Naive thymus-derived CD4-positive, alpha-beta T cell (primary cell): ENCODE measurements around the gene CBL. TPM values are rescaled to one million over a fixed set of nuclear protein-coding genes. Genes with fewer than 3 reads are reported as not detected.
A peak's percentile ranks its signal among the peaks of the same experiment; 100 is the strongest.
"Not testable (repeated sequence)": the region's sequence is repeated elsewhere in the genome, so short reads cannot be mapped to it uniquely, and the experiment has no call there.

Source experiments
- ATAC-seq: fragments of 150-1000 bp; cut with Tn5 transposase; 2 replicates; pipeline ENCODE4 v1.10.0; 2021; ENCODE audit warnings: mild to moderate bottlenecking, moderate library complexity
- CTCF ChIA-PET: fragments of 350-600 bp; sonication (Branson Sonifier 250); formaldehyde crosslinking; loops from one replicate; lab custom pipeline; 2021; ENCODE audit warnings: antibody characterized with exemption; lab: Charles Lee
- POLR2A ChIA-PET: fragments of 350-600 bp; sonication (Branson Sonifier 250); formaldehyde crosslinking; loops from one replicate; lab custom pipeline; 2021; ENCODE audit warnings: antibody characterized with exemption, inconsistent platforms; lab: Charles Lee
- DNase-seq, 9 donors: peaks; one replicate each; pipeline versions ENCODE4 v3.0.0 to v3.0.0-alpha.2; 2020 to 2022; ENCODE audit warnings: mixed read lengths in 1 of 9
- H3K27ac ChIP-seq: one replicate; pipeline ENCODE4 v1.7.0; 2013; ENCODE audit warnings: mild to moderate bottlenecking, low read depth, low read length, moderate library complexity
- H3K27me3 ChIP-seq, 2 donors: one replicate each; pipeline ENCODE4 v1.7.0; 2013; ENCODE audit warnings: low read length in 2 of 2, mild to moderate bottlenecking in 2 of 2, moderate library complexity in 2 of 2; ENCODE audit not compliant: control insufficient read depth in 2 of 2, insufficient read depth in 2 of 2
- H3K36me3 ChIP-seq, 3 experiments: 1 replicate in 2 of 3; 2 replicates in 1 of 3; pipeline ENCODE4 v1.7.0; 2013; ENCODE audit warnings: low read length in 3 of 3, mild to moderate bottlenecking in 3 of 3, moderate library complexity in 1 of 3; ENCODE audit not compliant: insufficient read depth in 3 of 3, control insufficient read depth in 2 of 3
- H3K4me1 ChIP-seq, 2 donors: one replicate each; pipeline ENCODE4 v1.7.0; 2013; ENCODE audit warnings: low read length in 2 of 2, mild to moderate bottlenecking in 2 of 2, moderate library complexity in 1 of 2; ENCODE audit not compliant: control insufficient read depth in 2 of 2, insufficient read depth in 2 of 2
- H3K4me3 ChIP-seq: 2 replicates; pipeline ENCODE4 v1.7.0; 2013; ENCODE audit warnings: mild to moderate bottlenecking, low read length
- H3K9me3 ChIP-seq, 3 experiments: 1 replicate in 2 of 3; 2 replicates in 1 of 3; pipeline ENCODE4 v1.7.0; 2013; ENCODE audit warnings: low read length in 3 of 3; ENCODE audit not compliant: control insufficient read depth in 2 of 3
- H3K27ac Mint-ChIP-seq, 9 donors: one replicate each; pipeline ENCODE4 v1.8.0; 2020 to 2022; ENCODE audit warnings: mixed read lengths in 9 of 9, mild to moderate bottlenecking in 8 of 9, moderate library complexity in 5 of 9, inconsistent platforms in 2 of 9
- H3K27me3 Mint-ChIP-seq, 5 donors: one replicate each; pipeline ENCODE4 v1.8.0; 2021 to 2022; ENCODE audit warnings: mixed read lengths in 5 of 5, mild to moderate bottlenecking in 1 of 5
- H3K36me3 Mint-ChIP-seq, 5 donors: one replicate each; pipeline ENCODE4 v1.8.0; 2020 to 2022; ENCODE audit warnings: mixed read lengths in 5 of 5, mild to moderate bottlenecking in 3 of 5, inconsistent platforms in 1 of 5
- H3K4me1 Mint-ChIP-seq, 7 donors: one replicate each; pipeline ENCODE4 v1.8.0; 2020 to 2022; ENCODE audit warnings: mixed read lengths in 7 of 7, mild to moderate bottlenecking in 3 of 7, inconsistent platforms in 1 of 7
- H3K4me3 Mint-ChIP-seq, 10 donors: one replicate each; pipeline ENCODE4 v1.8.0; 2020 to 2022; ENCODE audit warnings: mild to moderate bottlenecking in 10 of 10, mixed read lengths in 10 of 10, moderate library complexity in 6 of 10, inconsistent platforms in 2 of 10
- H3K9me3 Mint-ChIP-seq, 11 donors: one replicate each; pipeline ENCODE4 v1.8.0; 2020 to 2022; ENCODE audit warnings: mixed read lengths in 11 of 11, mild to moderate bottlenecking in 4 of 11, inconsistent platforms in 1 of 11, moderate library complexity in 1 of 11
- intact Hi-C, 2 donors: fragments of 100-400 bp; cut with micrococcal nuclease; formaldehyde crosslinking; loops; one replicate each; pipeline ENCODE4 v1.15.1; 2023
- polyA plus RNA-seq, 2 donors: library from polyadenylated mRNA; unstranded; fragments of 300-500 nt; fragmentation: Illumina TruSeq; gene quantifications; one replicate each; pipeline ENCODE4 v1.2.3, GENCODE V29; 2021
- total RNA-seq, 6 experiments: library from RNA in 5 of 6; stranded (reverse) in 5 of 6; gene quantifications; 1 replicate in 5 of 6; 2 replicates in 1 of 6; pipeline ENCODE4 v1.2.3 and lab custom pipeline; 2021 to 2026

The CBL gene
- total and polyA plus RNA-seq, 7 experiments from 2014 or later: 17.5 to 51.8 (median 39.8) TPM

DNA sequence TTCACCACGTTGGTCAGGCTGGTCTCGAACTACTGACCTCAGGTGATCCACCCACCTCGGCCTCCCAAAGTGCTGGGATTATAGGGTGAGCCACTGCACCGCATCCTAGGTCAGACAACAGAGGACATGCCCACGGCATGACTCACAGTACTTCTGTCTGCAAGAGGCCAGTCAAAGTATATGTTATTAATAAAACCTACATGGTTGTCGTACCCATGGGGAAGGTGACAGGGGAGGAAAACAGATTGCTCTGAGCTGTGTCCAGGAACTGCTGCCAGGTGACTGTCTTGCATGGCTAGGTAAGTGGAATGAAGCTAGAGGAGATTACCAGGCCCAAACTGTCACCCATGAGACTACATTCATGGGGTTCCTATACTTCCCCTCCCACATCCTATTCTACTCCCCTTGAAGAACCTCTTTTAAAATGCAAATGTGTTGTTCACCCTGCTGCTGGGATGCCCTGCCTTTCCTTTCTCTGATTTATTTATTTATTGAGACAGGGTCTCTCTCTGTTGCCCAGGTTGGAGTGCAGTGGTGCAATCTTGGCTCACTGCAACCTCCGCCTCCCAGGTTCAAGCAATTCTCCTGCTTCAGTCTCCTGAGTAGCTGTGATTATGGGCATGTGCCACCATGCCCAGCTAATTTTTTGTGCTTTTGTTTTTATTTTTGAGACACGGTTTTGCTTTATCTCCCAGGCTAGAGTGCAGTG is 39.6 kb upstream of the CBL start:
- no peaks in the 10 kb centered on the region for H3K27me3 ChIP-seq
- peaks cover 0 to 4% of the 10 kb centered on the region in 2 donors for H3K4me1 ChIP-seq
- CTCF ChIA-PET: interaction anchor here (0.7 to 1.5 kb wide), 5 partner anchors 30 to 159 kb away, joined by 3 to 6 read pairs (median 4); no protein-coding TSS in a partner anchor
- DNase-seq (no peak), ATAC-seq (no peak)
- H3K27ac Mint-ChIP-seq: no peak overlapping the region
- intact Hi-C loops: loop anchor here in 1 of 2 donors (5.0 kb wide), 2 partner anchors 59 to 149 kb away; partner anchors contain the start of genes C2CD2L, RPS25 and TRAPPC4
- H3K4me3 Mint-ChIP-seq: no peak overlapping the region
- no peaks in the 10 kb centered on the region for H3K36me3 Mint-ChIP-seq
- POLR2A ChIA-PET: interaction anchor here (0.6 to 0.7 kb wide), 2 partner anchors 46 to 151 kb away, joined by 4 read pairs; no protein-coding TSS in a partner anchor
- H3K36me3 ChIP-seq: peaks cover 0 to 5% (median 0%) of the 10 kb centered on the region in 3 experiments
- peaks cover 4 to 20% (median 11%) of the 10 kb centered on the region in 7 donors for H3K4me1 Mint-ChIP-seq
- no peak overlapping the region for H3K27ac ChIP-seq
- H3K27me3 Mint-ChIP-seq: peaks cover 0 to 4% (median 0%) of the 10 kb centered on the region in 5 donors
- H3K9me3 ChIP-seq: no peaks in the 10 kb centered on the region
- no peaks in the 10 kb centered on the region for H3K9me3 Mint-ChIP-seq
- H3K4me3 ChIP-seq: no peak overlapping the region

- not testable (repeated sequence) for H3K27me3 ChIP-seq, H3K9me3 ChIP-seq, H3K36me3 Mint-ChIP-seq, ATAC-seq, H3K9me3 Mint-ChIP-seq, H3K36me3 ChIP-seq, H3K4me1 ChIP-seq, H3K27ac ChIP-seq, H3K4me3 ChIP-seq, DNase-seq, H3K27ac Mint-ChIP-seq, H3K27me3 Mint-ChIP-seq
- Mint-ChIP-seq H3K4me3 (peak overlapping the region in 2 of 10 donors; percentile 21 to 34), H3K4me1 (peaks cover 4 to 20% (median 11%) of the 10 kb centered on the region in 7 donors)
- intact Hi-C loops: loop anchor here in 1 of 2 donors (5.0 kb wide), 2 partner anchors 60 to 150 kb away; partner anchors contain the start of genes C2CD2L, RPS25 and TRAPPC4
- ChIA-PET CTCF (interaction anchor here (0.7 to 1.2 kb wide), 5 partner anchors 85 to 159 kb away, joined by 3 to 5 read pairs (median 4); no protein-coding TSS in a partner anchor), POLR2A (interaction anchor here (0.6 to 0.7 kb wide), 2 partner anchors 46 to 151 kb away, joined by 4 read pairs; no protein-coding TSS in a partner anchor)
Measured at GRCh38 chr11:119167077-119167458, 39.1 kb upstream of the CBL start.

DNA sequence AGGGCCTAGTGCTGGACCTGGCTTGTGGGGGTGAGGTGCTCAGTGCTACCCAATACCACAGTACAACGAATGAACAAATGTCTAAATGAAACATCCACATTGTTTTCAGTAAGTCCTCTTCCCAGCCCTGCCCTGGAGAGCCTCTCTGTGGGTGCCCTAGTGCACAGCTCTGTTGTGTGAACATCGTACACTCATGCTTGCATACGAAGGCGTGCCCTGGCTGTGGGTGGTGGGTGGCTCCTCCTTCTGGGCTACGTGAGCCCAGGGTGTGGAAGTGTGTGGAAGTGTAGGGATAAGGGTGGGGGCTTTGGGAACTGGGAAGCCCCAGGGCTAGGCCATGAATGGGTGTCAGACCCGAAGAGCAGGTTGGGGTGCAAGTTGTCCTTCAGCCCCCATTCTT is 38.2 kb upstream of the CBL start:
- POLR2A ChIA-PET: no interaction called here

GRCh38 chr11:119168471-119169281 is 37.5 kb upstream of the CBL start, which contains the start of gene NLRX1:
NLRX1 (plus strand) TSS chr11:119168725; CDS start chr11:119171404, 2,679 bp downstream.
- Mint-ChIP-seq H3K27ac (peak within 1 kb of the TSS; percentile 64 to 95 (median 87)), H3K9me3 (no peaks in the 10 kb centered on the region), H3K4me3 (peak within 1 kb of the TSS; percentile 86 to 94 (median 90)), H3K4me1 (peaks cover 4 to 25% (median 11%) of the 10 kb centered on the region in 7 donors), H3K36me3 (no peaks in the 10 kb centered on the region), H3K27me3 (no peaks in the 10 kb centered on the region)
- peak within 1 kb of the TSS; percentile 75 for H3K4me3 ChIP-seq
- H3K27me3 ChIP-seq: no peaks in the 10 kb centered on the region
- peak within 1 kb of the TSS; percentile 73 for H3K27ac ChIP-seq
- peaks cover 0 to 4% of the 10 kb centered on the region in 2 donors for H3K4me1 ChIP-seq
- CTCF ChIA-PET: interaction anchor here (0.7 to 1.5 kb wide), 11 partner anchors 9 to 155 kb away, joined by 3 to 11 read pairs (median 4); partner anchors contain the start of genes DPAGT1 and VPS11
- H3K9me3 ChIP-seq: no peaks in the 10 kb centered on the region
- H3K36me3 ChIP-seq: peaks cover 0 to 8% (median 0%) of the 10 kb centered on the region in 3 experiments
- intact Hi-C loops: loop anchor here (1.0 to 5.0 kb wide), 12 partner anchors 20 to 155 kb away; partner anchors contain the start of genes C2CD2L (in 2 of the 2), ABCG4 (in 1 of the 2), CBL (in 1 of the 2) and HINFP (in 1 of the 2)
- peak; percentile 67 to 85 (median 82) for DNase-seq
- POLR2A ChIA-PET: interaction anchor here (0.5 to 1.5 kb wide), 11 partner anchors 9 to 116 kb away, joined by 3 to 8 read pairs (median 5); partner anchors contain the start of genes ABCG4, C2CD2L, DPAGT1 and VPS11
- ATAC-seq: peak; percentile 98

More for the DNA sequence above, 38.2 kb upstream of the CBL start:
- Mint-ChIP-seq H3K36me3 (no peaks in the 10 kb centered on the region), H3K27me3 (no peaks in the 10 kb centered on the region), H3K9me3 (no peaks in the 10 kb centered on the region), H3K27ac (peak overlapping the region in 7 of 9 donors; percentile 41 to 90 (median 69)), H3K4me1 (peaks cover 4 to 25% (median 11%) of the 10 kb centered on the region in 7 donors), H3K4me3 (peak overlapping the region; percentile 45 to 92 (median 78))
- Histone ChIP-seq H3K9me3 (no peaks in the 10 kb centered on the region), H3K27ac (no peak overlapping the region), H3K4me3 (no peak overlapping the region), H3K36me3 (peaks cover 0 to 5% (median 0%) of the 10 kb centered on the region in 3 experiments), H3K4me1 (peaks cover 0 to 4% of the 10 kb centered on the region in 2 donors), H3K27me3 (no peaks in the 10 kb centered on the region)
- CTCF ChIA-PET: interaction anchor here (0.9 to 1.2 kb wide), 2 partner anchors 155 to 158 kb away, joined by 3 to 5 read pairs; no protein-coding TSS in a partner anchor
- DNase-seq: no peak
- intact Hi-C loops: loop anchor here (1.0 to 5.0 kb wide), 11 partner anchors 19 to 155 kb away; partner anchors contain the start of genes C2CD2L (in 2 of the 2), ABCG4 (in 1 of the 2), CBL (in 1 of the 2) and RPS25 (in 1 of the 2)
- ATAC-seq: no peak

- Mint-ChIP-seq H3K27me3 (no peaks in the 10 kb centered on the region), H3K36me3 (peaks cover 0 to 5% (median 0%) of the 10 kb centered on the region in 5 donors), H3K9me3 (no peaks in the 10 kb centered on the region), H3K27ac (peak overlapping the region; percentile 62 to 95 (median 81)), H3K4me1 (peaks cover 4 to 25% (median 11%) of the 10 kb centered on the region in 7 donors), H3K4me3 (peak overlapping the region; percentile 86 to 94 (median 90))
- ATAC-seq (peak; percentile 26), DNase-seq (peak in 7 of 9 donors; percentile 12 to 51 (median 21))
- POLR2A ChIA-PET: interaction anchor here (0.5 to 1.5 kb wide), 12 partner anchors 8 to 115 kb away, joined by 3 to 8 read pairs (median 5); partner anchors contain the start of genes ABCG4, C2CD2L, DPAGT1 and VPS11
- peaks cover 0 to 4% of the 10 kb centered on the region in 2 donors for H3K4me1 ChIP-seq
- H3K4me3 ChIP-seq: peak overlapping the region; percentile 75
- peak overlapping the region; percentile 73 for H3K27ac ChIP-seq
- peaks cover 0 to 15% (median 0%) of the 10 kb centered on the region in 3 experiments for H3K36me3 ChIP-seq
- intact Hi-C loops: loop anchor here (1.0 to 5.0 kb wide), 7 partner anchors 20 to 152 kb away; partner anchors contain the start of genes C2CD2L (in 2 of the 2), ABCG4 (in 1 of the 2), CBL (in 1 of the 2) and HINFP (in 1 of the 2)
- CTCF ChIA-PET: interaction anchor here (0.7 to 1.8 kb wide), 12 partner anchors 9 to 154 kb away, joined by 3 to 11 read pairs (median 4); partner anchors contain the start of genes DPAGT1 and VPS11
- no peaks in the 10 kb centered on the region for H3K27me3 ChIP-seq
- H3K9me3 ChIP-seq: no peaks in the 10 kb centered on the region
Measured at GRCh38 chr11:119169282-119169719, 36.8 kb upstream of the CBL start.
